Transverse colon (tissue), 4 donors: Measurements from ENCODE around the gene KRTAP4-6.
"Not testable (repeated sequence)": the region's sequence is repeated elsewhere in the genome, so short reads cannot be mapped to it uniquely, and the experiment has no call there.

Experiments used
- EP300 ChIP-seq: sonication (generic); formaldehyde crosslinking; IDR thresholded peaks from one replicate; pipeline ENCODE4 v1.6.1; 2017; ENCODE audit warnings: antibody characterized with exemption, low read depth
- POLR2A ChIP-seq: fragments of 450-650 bp; IDR thresholded peaks from one replicate; pipeline ENCODE4 v1.6.1; 2016; ENCODE audit warnings: antibody characterized with exemption, mild to moderate bottlenecking, moderate library complexity
- POLR2AphosphoS5 ChIP-seq, 3 donors: sonication (generic); formaldehyde crosslinking; IDR thresholded peaks; one replicate each; pipeline ENCODE4 v1.6.1; 2016; ENCODE audit warnings: antibody characterized with exemption in 3 of 3
- TF ChIP-seq, protein P1 (sequence below), 5 experiments: fragments of 200-600 bp in 3 of 5; fragments of 450-650 bp in 2 of 5; sonication (generic) in 3 of 5; IDR thresholded peaks; 1 replicate in 2 of 5; 2 replicates in 3 of 5; pipeline ENCODE4 v1.5.1; 2016 to 2017; ENCODE audit warnings: antibody characterized with exemption in 5 of 5, inconsistent platforms in 3 of 5, mild to moderate bottlenecking in 2 of 5, moderate library complexity in 1 of 5

DNA sequence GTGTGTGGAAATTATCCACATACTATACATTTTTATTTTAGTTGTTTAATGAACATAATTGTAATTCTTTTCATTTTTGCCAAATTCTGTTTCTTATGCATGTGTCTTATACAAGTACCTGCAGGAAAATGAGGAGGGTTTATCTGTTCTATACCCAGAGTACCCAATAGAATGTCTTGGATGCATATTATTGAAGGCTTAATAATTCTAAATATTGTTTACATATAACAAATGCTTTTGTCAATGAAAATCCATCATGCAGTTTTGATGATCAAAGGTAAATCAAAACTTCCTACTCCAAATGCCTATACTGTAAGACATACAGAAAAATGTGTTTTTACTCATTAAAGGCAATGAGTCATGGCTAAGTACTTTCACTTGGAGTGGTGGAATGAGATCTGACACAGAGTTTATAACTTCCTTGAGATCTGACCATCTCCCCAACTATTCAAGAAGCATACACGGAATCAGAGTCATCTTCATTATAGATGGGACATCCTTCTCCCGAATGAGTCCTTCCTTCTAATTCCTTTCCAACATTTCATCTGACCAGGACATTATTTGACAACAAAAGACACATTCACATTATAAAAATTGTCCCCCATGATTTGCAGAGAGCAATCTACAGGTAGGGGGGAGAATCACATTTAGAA is 35.8 kb downstream of the KRTAP4-6 start:
- TF ChIP-seq POLR2A; POLR2AphosphoS5 (IDR thresholded peaks at IDR 0.05); EP300: not testable (repeated sequence)
- TF ChIP-seq, protein P1, sequence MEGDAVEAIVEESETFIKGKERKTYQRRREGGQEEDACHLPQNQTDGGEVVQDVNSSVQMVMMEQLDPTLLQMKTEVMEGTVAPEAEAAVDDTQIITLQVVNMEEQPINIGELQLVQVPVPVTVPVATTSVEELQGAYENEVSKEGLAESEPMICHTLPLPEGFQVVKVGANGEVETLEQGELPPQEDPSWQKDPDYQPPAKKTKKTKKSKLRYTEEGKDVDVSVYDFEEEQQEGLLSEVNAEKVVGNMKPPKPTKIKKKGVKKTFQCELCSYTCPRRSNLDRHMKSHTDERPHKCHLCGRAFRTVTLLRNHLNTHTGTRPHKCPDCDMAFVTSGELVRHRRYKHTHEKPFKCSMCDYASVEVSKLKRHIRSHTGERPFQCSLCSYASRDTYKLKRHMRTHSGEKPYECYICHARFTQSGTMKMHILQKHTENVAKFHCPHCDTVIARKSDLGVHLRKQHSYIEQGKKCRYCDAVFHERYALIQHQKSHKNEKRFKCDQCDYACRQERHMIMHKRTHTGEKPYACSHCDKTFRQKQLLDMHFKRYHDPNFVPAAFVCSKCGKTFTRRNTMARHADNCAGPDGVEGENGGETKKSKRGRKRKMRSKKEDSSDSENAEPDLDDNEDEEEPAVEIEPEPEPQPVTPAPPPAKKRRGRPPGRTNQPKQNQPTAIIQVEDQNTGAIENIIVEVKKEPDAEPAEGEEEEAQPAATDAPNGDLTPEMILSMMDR (IDR thresholded peaks at IDR 0.05) = not testable (repeated sequence)
